ENCODE data around the gene AUP1. TPM values are rescaled to one million over a fixed set of nuclear protein-coding genes. Genes with fewer than 3 reads are reported as not detected.
A peak's percentile ranks its signal among the peaks of the same experiment; 100 is the strongest.

AUP1 gene
- total and polyA plus RNA-seq, 2 of the 4 experiments (the other 2 are of a cell fraction), result 47.5 to 100.0 TPM

- H2BK5ac ChIP-seq (ENCODE audit: low read depth, low read length, poor library complexity, severe bottlenecking), result peak overlapping the region; percentile 99
- peaks cover 25% of the 10 kb centered on the region for H3K9me1 ChIP-seq (ENCODE audit: insufficient read depth, low read length)
- H3K18ac ChIP-seq (ENCODE audit: low read depth, low read length), result peak overlapping the region; percentile 89; the same call in 1 of the 2 replicates
- H2AFZ ChIP-seq (replicated peaks; ENCODE audit: low read length, poor library complexity), result peak overlapping the region; percentile 10
- TF ChIP-seq CTCF (conservative IDR thresholded peaks at IDR 0.05; ENCODE audit: low read depth, low read length) (no peak), MXI1 (IDR thresholded peaks at IDR 0.05; ENCODE audit: borderline replicate concordance, low read depth, low read length) (no peak), FOS (IDR thresholded peaks at IDR 0.05; ENCODE audit: low read depth, low read length) (no peak), MAZ (IDR thresholded peaks at IDR 0.05; ENCODE audit: borderline replicate concordance, low read depth, low read length) (no peak), RFX5 (IDR thresholded peaks at IDR 0.05; ENCODE audit: low read depth, low read length) (no peak), CEBPB (IDR thresholded peaks at IDR 0.05; ENCODE audit: low read depth, low read length) (no peak; the same call in 1 of the 2 replicates), POLR2A (IDR thresholded peaks at IDR 0.05; ENCODE audit: low read depth, low read length) (no peak), RCOR1 (IDR thresholded peaks at IDR 0.05; ENCODE audit: insufficient replicate concordance, low read length) (no peak)
- 0 out of 2 replicates have a peak overlapping the region, but pooled peaks have one; percentile 18 for H3K23ac ChIP-seq (ENCODE audit: low read depth, low read length)
- no peaks in the 10 kb centered on the region for H3K9me3 ChIP-seq (ENCODE audit: control insufficient read depth, insufficient read depth, low read length)
- H2BK20ac ChIP-seq (ENCODE audit: low read depth, low read length), result peak overlapping the region; percentile 80
- H2BK15ac ChIP-seq (ENCODE audit: low read depth, low read length), result peak overlapping the region; percentile 32; the same call in 2 of the 3 replicates
- H3K4me1 ChIP-seq (ENCODE audit: control insufficient read depth, insufficient read depth, low read length), result peaks cover 14% of the 10 kb centered on the region
- no peaks in the 10 kb centered on the region for H3K36me3 ChIP-seq (ENCODE audit: control insufficient read depth, insufficient read depth, low read length)
- H4K8ac ChIP-seq (ENCODE audit: low read depth in 2 of 2, low read length in 2 of 2), result peak overlapping the region; percentile 7 to 57; a peak in 3 of 4 replicates
- peak overlapping the region; percentile 53 for H3K27ac ChIP-seq (ENCODE audit: insufficient read depth, low read length)
- no peak overlapping the region for H3K9ac ChIP-seq (ENCODE audit: low read depth, low read length)
- intact Hi-C loops (cut with micrococcal nuclease), result no loop called here
- no peaks in the 10 kb centered on the region for H4K20me1 ChIP-seq (ENCODE audit: insufficient read depth, low read length)
- DNase-seq, result peak; percentile 75
- BruUV-seq (replicated peaks), result no TSS peak
- in situ Hi-C loops (cut with MboI; ENCODE audit: low sequenced_read_pairs), result no loop called here
- H3K4me2 ChIP-seq (ENCODE audit: low read depth, low read length), result peak overlapping the region; percentile 70; the same call in 1 of the 2 replicates
- peak overlapping the region; percentile 85 for H2BK120ac ChIP-seq (ENCODE audit: low read depth, low read length)
- peak overlapping the region; percentile 45 for H4K91ac ChIP-seq (ENCODE audit: insufficient read depth, low read depth, low read length)
- peak overlapping the region; percentile 78 for H3K14ac ChIP-seq (replicated peaks; ENCODE audit: low read depth, low read length)
- peak overlapping the region; percentile 42 for H3K4ac ChIP-seq (ENCODE audit: low read depth, low read length)
- no peaks in the 10 kb centered on the region for H3K27me3 ChIP-seq (ENCODE audit: control insufficient read depth, insufficient read depth, low read length)
- H2AK9ac ChIP-seq (replicated peaks; ENCODE audit: low read depth, low read length, poor library complexity), result no peak overlapping the region
- H3K56ac ChIP-seq (ENCODE audit: extremely low read depth, insufficient read depth, low read length), result no peak overlapping the region
- H3K4me3 ChIP-seq (ENCODE audit: insufficient read depth, low read depth, low read length), result no peak overlapping the region
- peak overlapping the region; percentile 69; the same call in 1 of the 2 replicates for H2AK5ac ChIP-seq (ENCODE audit: low read depth, low read length)
- peak overlapping the region; percentile 68; the same call in 1 of the 2 replicates for H4K5ac ChIP-seq (ENCODE audit: low read depth, low read length)
- no peaks in the 10 kb centered on the region for H3K79me1 ChIP-seq (ENCODE audit: low read depth in 1 of 2, low read length in 2 of 2)
- dilution Hi-C loops (cut with HindIII; ENCODE audit: low sequenced_read_pairs, unreplicated experiment), result no loop called here
- ATAC-seq (ENCODE audit: low read depth), result peak; percentile 55
- CTCF ChIA-PET, result no interaction called here
- POLR2A ChIA-PET (ENCODE audit: unreplicated experiment), result interaction anchor here (1.0 to 1.3 kb wide), 2 partner anchors 9 to 13 kb away, joined by 3 read pairs; partner anchors contain the start of gene LOXL3
Observed at GRCh38 chr2:74566754-74567085, 37.2 kb upstream of the AUP1 start.

Measured in IMR-90 (cell line).